Activated CD4-positive, alpha-beta memory T cell treated with anti-CD3 and anti-CD28 coated beads for 36 hours (primary cell): ENCODE results near the gene DEGS1. TPM values are rescaled to one million over a fixed set of nuclear protein-coding genes. Genes with fewer than 3 reads are reported as not detected.

Experiments
- CTCF ChIA-PET: fragments of 350-600 bp; sonication (Branson Sonifier 250); formaldehyde crosslinking; loops from one replicate; lab custom pipeline; 2021; ENCODE audit warnings: antibody characterized with exemption, inconsistent platforms; lab: Charles Lee
- POLR2A ChIA-PET: fragments of 350-600 bp; sonication (Branson Sonifier 250); formaldehyde crosslinking; loops from one replicate; lab custom pipeline; 2021; ENCODE audit warnings: antibody characterized with exemption; lab: Charles Lee
- DNase-seq: peaks from one replicate; pipeline ENCODE4 v3.0.0-alpha.2; 2020
- H3K27ac Mint-ChIP-seq: one replicate; pipeline ENCODE4 v1.8.0; 2021; ENCODE audit warnings: mixed read lengths
- H3K27me3 Mint-ChIP-seq: one replicate; pipeline ENCODE4 v1.8.0; 2021; ENCODE audit warnings: mixed read lengths
- H3K36me3 Mint-ChIP-seq: one replicate; pipeline ENCODE4 v1.8.0; 2021; ENCODE audit warnings: mixed read lengths
- H3K4me1 Mint-ChIP-seq: one replicate; pipeline ENCODE4 v1.8.0; 2021; ENCODE audit warnings: low read depth, mixed read lengths
- H3K4me3 Mint-ChIP-seq: one replicate; pipeline ENCODE4 v1.8.0; 2021; ENCODE audit warnings: mild to moderate bottlenecking, mixed read lengths
- H3K9me3 Mint-ChIP-seq: one replicate; pipeline ENCODE4 v1.8.0; 2021; ENCODE audit warnings: mixed read lengths
- intact Hi-C: fragments of 100-400 bp; cut with micrococcal nuclease; formaldehyde crosslinking; loops from one replicate; pipeline ENCODE4 v1.15.1; 2023
- total RNA-seq, 2 experiments: library from RNA; stranded (reverse); gene quantifications; one replicate each; pipeline ENCODE4 v1.2.3, GENCODE V29; 2021

DEGS1 gene
- total RNA-seq, 2 experiments from 2014 or later = 27.9 to 28.4 TPM

DNA sequence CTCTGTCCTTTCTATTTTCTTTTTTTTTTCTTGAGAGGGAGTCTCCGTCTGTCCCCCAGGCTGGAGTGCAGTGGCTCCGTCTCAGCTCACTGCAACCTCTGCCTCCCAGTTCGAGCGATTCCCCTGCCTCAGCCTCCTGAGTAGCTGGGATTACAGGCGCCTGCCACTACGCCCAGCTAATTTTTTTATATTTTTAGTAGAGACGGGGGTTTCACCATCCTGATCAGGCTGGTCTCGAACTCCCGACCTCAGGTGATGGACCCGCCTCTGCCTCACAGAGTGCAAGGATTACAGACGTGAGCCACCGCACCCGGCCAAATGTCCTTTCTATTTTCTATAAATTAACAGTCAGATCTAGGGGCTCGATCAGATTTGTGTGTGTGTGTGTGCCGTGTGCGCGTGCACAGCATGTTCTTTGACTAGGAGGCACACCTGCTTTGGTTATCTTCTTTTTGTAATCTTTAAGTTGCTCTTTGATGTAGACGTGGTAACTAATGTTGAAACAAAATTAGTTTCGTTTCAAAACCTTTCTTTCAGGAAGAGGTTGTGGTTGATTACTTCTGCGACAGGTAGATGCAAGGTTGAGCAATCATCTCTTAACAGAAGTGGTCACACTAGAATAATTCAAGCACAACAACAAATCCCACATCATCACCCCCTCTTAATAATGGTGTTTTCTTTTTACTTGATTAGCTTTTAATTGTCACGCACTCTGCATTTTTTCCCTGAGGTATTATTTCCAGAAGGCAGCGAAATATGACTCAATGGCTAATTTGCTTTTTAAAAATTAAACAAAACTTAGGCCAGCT lies 779 bp upstream of the DEGS1 start:
- POLR2A ChIA-PET = interaction anchor here (0.8 to 3.6 kb wide), 7 partner anchors 11 to 338 kb away, joined by 3 to 27 read pairs (median 3); no protein-coding TSS in a partner anchor
- CTCF ChIA-PET = interaction anchor here (0.6 to 1.2 kb wide), 4 partner anchors 12 to 151 kb away, joined by 3 to 6 read pairs (median 3); no protein-coding TSS in a partner anchor
- peak overlapping the region; percentile 90 for H3K27ac Mint-ChIP-seq
- no peaks in the 10 kb centered on the region for H3K9me3 Mint-ChIP-seq
- peaks cover 6% of the 10 kb centered on the region for H3K36me3 Mint-ChIP-seq
- H3K4me1 Mint-ChIP-seq = peaks cover 42% of the 10 kb centered on the region
- peak overlapping the region; percentile 81 for H3K4me3 Mint-ChIP-seq
- intact Hi-C loops = loop anchor here (1.0 to 5.0 kb wide), 10 partner anchors 10 to 350 kb away; partner anchors contain the start of genes FBXO28, TP53BP2 and WDR26
- H3K27me3 Mint-ChIP-seq = no peaks in the 10 kb centered on the region
- peak; percentile 69 for DNase-seq

DNA sequence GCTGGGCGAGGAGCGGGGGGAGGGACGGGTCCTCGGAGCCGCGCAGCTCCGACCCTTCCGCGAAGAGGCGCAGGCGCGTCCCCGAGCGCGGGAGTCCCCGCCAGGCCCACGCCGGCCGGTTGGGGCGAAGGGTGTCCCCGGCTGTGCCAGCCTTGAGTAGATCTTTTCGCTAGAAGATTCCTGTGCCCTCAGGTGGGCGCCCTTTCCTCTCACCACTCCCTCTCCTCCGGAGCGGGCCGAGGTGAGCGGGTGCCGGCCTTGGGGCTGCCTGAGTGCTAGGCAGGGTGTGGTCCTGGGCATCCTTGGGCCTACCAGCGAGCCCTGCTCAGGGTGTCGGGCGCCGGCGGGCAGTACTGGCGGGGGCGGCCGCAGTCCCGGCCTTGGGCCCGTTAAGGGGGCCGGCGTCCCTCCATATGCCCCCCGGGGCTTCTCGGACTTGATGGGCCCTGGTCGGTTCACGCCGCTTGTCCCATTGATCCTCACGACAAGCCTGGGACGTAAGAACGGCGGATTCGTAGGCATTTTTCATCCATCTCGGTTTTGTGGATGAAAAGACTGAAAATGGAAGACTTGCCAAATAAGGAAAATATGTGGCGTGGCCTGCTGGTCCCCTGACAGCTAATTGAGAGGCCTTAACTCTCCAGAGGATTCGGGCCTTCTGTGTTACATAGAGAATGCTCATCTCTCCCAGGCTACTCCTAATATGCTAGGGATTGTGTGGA lies 712 bp downstream of the DEGS1 start:
- Mint-ChIP-seq H3K4me3 (peak overlapping the region; percentile 77), H3K27ac (peak overlapping the region; percentile 87), H3K9me3 (no peaks in the 10 kb centered on the region), H3K27me3 (no peaks in the 10 kb centered on the region), H3K4me1 (peaks cover 51% of the 10 kb centered on the region), H3K36me3 (peaks cover 11% of the 10 kb centered on the region)
- ChIA-PET POLR2A (interaction anchor here (2.7 to 3.6 kb wide), 2 partner anchors 9 to 14 kb away, joined by 21 to 27 read pairs; no protein-coding TSS in a partner anchor), CTCF (interaction anchor here (1.4 kb wide), 1 partner anchor 9 kb away, joined by 3 read pairs; no protein-coding TSS in a partner anchor)
- intact Hi-C loops = loop anchor here (2.0 to 5.0 kb wide), 6 partner anchors 149 to 351 kb away; partner anchors contain the start of genes TP53BP2 and WDR26
- DNase-seq = peak; percentile 74

DNA sequence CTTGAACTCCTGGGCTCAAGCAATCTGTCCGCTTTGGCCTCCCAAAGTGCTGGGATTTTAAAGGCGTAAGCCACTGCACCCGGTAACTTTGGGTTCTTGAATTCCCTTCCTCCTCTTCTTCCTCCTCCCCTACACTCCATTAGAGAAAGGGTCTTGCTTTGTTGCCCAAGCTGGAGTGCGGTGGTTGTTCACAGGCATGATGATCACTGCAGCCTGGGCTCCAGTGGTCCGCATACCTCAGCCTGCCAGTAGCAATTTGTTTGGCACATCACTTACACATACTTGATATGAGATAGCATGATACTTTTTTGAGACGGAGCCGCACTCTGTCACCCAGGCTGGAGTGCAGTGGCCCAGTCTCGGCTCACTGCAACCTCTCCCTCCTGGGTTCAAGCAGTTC lies 2.2 kb downstream of the DEGS1 start:
- CTCF ChIA-PET = no interaction called here
- POLR2A ChIA-PET = no interaction called here
- no peaks in the 10 kb centered on the region for H3K27me3 Mint-ChIP-seq
- peaks cover 20% of the 10 kb centered on the region for H3K36me3 Mint-ChIP-seq
- peaks cover 61% of the 10 kb centered on the region for H3K4me1 Mint-ChIP-seq
- peak overlapping the region; percentile 77 for H3K4me3 Mint-ChIP-seq
- intact Hi-C loops = no loop called here
- peak overlapping the region; percentile 12 for H3K27ac Mint-ChIP-seq
- no peaks in the 10 kb centered on the region for H3K9me3 Mint-ChIP-seq
- DNase-seq = no peak

DNA sequence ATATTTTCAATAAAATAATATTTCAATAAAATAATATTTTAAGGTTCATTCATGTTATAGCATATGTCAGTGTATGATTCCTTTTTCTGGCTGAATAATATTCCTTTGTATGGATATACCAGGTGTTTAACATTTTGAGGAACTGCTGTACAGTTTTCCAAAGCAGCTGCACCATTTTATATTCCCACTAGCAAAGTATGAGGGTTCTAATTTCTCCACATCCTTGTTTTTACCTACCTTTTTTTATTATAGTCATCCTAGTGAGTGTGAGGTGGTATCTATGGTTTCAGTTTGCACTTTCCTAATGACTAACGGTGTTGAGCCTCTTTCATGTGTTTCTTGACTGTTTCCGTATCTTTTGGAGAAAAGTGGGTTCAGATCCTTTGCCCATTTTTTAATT lies 5.2 kb downstream of the DEGS1 start:
- POLR2A ChIA-PET = interaction anchor here (1.7 kb wide), 1 partner anchor 19 kb away, joined by 5 read pairs; no protein-coding TSS in a partner anchor
- peaks cover 25% of the 10 kb centered on the region for H3K36me3 Mint-ChIP-seq
- H3K27me3 Mint-ChIP-seq = no peaks in the 10 kb centered on the region
- DNase-seq = no peak
- peak overlapping the region; percentile 35 for H3K27ac Mint-ChIP-seq
- H3K4me3 Mint-ChIP-seq = peak overlapping the region; percentile 10
- intact Hi-C loops = loop anchor here (1.0 kb wide), 1 partner anchor 19 kb away; no protein-coding TSS in a partner anchor
- CTCF ChIA-PET = no interaction called here
- H3K4me1 Mint-ChIP-seq = peaks cover 55% of the 10 kb centered on the region
- H3K9me3 Mint-ChIP-seq = no peaks in the 10 kb centered on the region

DNA sequence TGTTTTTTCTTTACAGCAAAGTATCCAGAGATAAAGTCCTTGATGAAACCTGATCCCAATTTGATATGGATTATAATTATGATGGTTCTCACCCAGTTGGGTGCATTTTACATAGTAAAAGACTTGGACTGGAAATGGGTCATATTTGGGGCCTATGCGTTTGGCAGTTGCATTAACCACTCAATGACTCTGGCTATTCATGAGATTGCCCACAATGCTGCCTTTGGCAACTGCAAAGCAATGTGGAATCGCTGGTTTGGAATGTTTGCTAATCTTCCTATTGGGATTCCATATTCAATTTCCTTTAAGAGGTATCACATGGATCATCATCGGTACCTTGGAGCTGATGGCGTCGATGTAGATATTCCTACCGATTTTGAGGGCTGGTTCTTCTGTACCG lies 6.5 kb downstream of the DEGS1 start:
- DNase-seq = no peak
- CTCF ChIA-PET = interaction anchor here (0.7 kb wide), 1 partner anchor 15 kb away, joined by 3 read pairs; no protein-coding TSS in a partner anchor
- Mint-ChIP-seq H3K27ac (no peak overlapping the region), H3K4me1 (peaks cover 54% of the 10 kb centered on the region), H3K4me3 (no peak overlapping the region), H3K9me3 (no peaks in the 10 kb centered on the region), H3K27me3 (no peaks in the 10 kb centered on the region), H3K36me3 (peaks cover 35% of the 10 kb centered on the region)
- intact Hi-C loops = no loop called here
- POLR2A ChIA-PET = no interaction called here

DNA sequence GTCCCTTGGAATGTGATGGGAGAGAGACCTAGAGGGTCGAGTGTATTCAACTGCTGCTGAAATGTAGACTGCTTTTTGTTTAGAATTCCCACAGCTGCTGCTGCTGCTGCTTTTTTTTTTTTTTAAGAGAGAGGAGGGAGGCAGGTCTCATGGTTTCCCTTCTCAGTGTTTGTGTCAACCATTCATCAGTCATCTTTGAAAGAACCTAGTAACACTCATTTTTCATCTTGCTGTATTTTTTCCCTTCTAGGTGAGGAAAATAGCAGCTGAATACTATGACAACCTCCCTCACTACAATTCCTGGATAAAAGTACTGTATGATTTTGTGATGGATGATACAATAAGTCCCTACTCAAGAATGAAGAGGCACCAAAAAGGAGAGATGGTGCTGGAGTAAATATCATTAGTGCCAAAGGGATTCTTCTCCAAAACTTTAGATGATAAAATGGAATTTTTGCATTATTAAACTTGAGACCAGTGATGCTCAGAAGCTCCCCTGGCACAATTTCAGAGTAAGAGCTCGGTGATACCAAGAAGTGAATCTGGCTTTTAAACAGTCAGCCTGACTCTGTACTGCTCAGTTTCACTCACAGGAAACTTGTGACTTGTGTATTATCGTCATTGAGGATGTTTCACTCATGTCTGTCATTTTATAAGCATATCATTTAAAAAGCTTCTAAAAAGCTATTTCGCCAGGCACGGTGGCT lies 9.2 kb downstream of the DEGS1 start:
- POLR2A ChIA-PET = interaction anchor here (0.6 to 2.3 kb wide), 9 partner anchors 10 to 359 kb away, joined by 3 to 27 read pairs (median 3); partner anchors contain the start of genes DEGS1, TP53BP2 and WDR26
- peaks cover 33% of the 10 kb centered on the region for H3K36me3 Mint-ChIP-seq
- no peaks in the 10 kb centered on the region for H3K27me3 Mint-ChIP-seq
- CTCF ChIA-PET = interaction anchor here (0.7 to 1.7 kb wide), 7 partner anchors 8 to 141 kb away, joined by 3 to 16 read pairs (median 4); no protein-coding TSS in a partner anchor
- H3K27ac Mint-ChIP-seq = peak overlapping the region; percentile 92
- peak; percentile 39 for DNase-seq
- no peak overlapping the region for H3K4me3 Mint-ChIP-seq
- intact Hi-C loops = loop anchor here (1.0 to 5.0 kb wide), 3 partner anchors 10 to 75 kb away; no protein-coding TSS in a partner anchor
- H3K9me3 Mint-ChIP-seq = no peaks in the 10 kb centered on the region
- H3K4me1 Mint-ChIP-seq = peaks cover 37% of the 10 kb centered on the region

DNA sequence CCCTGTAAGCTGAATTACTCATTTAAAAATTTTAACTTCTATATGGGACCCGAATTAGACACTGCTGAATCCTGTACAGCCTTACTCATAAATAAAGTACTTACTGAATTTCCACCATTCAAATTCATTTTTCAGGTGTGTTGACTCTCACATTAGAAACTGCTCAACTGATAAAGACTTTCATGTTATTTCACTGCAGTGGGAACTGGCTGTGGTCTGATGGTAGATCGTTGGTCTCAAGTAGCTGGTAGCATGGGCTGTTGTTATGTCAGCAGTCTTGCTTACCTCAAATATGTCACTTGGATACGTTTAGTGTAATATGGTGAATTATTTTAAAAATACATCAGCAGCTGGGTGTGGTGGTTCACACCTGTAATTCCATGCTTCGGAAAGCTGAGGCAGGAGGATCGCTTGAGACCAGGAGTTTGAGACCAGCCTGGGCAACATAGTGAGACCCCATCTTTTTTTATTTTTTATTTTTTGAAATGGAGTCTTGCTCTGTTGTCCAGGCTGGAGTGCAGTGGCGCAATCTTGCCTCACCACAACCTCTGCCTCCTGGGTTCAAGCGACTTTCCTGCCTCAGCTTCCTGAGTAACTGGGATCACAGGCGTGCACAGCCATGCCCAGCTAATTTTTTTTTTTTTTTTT lies 10.4 kb downstream of the DEGS1 start:
- intact Hi-C loops = loop anchor here (5.0 kb wide), 1 partner anchor 74 kb away; no protein-coding TSS in a partner anchor
- Mint-ChIP-seq H3K27me3 (no peaks in the 10 kb centered on the region), H3K4me1 (peaks cover 31% of the 10 kb centered on the region), H3K36me3 (peaks cover 31% of the 10 kb centered on the region), H3K4me3 (no peak overlapping the region), H3K27ac (peak overlapping the region; percentile 40), H3K9me3 (no peaks in the 10 kb centered on the region)
- DNase-seq = peak; percentile 39
- ChIA-PET CTCF (interaction anchor here (0.8 to 1.7 kb wide), 6 partner anchors 9 to 77 kb away, joined by 3 to 16 read pairs (median 4); partner anchors contain the start of gene DEGS1), POLR2A (interaction anchor here (0.7 to 2.3 kb wide), 6 partner anchors 11 to 348 kb away, joined by 3 to 27 read pairs (median 5); partner anchors contain the start of genes DEGS1 and TP53BP2)

DNA sequence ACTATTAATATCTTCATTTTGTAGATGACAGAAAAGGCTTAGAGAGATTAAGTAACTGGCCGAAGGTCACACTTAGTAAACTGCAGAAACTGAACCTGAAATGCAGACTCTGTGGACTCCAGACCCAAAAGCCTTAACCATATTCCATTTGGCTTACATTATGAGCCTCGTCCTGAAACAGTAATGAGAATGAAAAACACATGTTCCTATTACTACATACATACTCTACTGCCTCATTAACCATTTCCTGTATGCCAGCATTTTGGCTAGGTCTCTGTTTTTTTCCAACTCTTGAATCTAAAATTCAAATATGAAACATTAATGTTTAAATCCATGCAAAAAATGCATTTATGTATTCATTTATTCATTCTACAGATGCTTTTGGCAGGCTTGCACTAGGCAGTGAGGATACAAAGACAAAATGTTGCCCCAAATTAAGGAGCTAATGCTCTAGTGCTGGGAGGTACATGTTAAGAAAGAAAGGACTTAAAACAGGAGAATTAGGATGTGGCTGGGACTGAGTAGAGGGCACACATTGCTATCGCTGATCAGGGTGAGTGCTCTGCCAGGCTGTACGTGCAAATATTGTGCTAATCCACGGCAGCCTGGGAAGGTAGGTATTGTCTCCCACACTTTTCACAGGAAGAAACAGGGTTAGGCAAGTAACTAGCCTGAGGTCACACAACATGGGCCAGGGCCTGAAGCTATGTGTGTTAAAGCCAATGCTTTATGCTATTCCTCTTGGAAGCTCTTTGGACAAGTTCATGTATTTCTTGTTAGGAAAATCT lies 14.0 kb downstream of the DEGS1 start:
- no peak for DNase-seq
- H3K36me3 Mint-ChIP-seq = peaks cover 16% of the 10 kb centered on the region
- no peaks in the 10 kb centered on the region for H3K27me3 Mint-ChIP-seq
- H3K9me3 Mint-ChIP-seq = no peaks in the 10 kb centered on the region
- ChIA-PET POLR2A (interaction anchor here (0.6 to 1.3 kb wide), 2 partner anchors 14 to 28 kb away, joined by 3 read pairs; partner anchors contain the start of gene DEGS1), CTCF (no interaction called here)
- no peak overlapping the region for H3K4me3 Mint-ChIP-seq
- no peak overlapping the region for H3K27ac Mint-ChIP-seq
- peaks cover 15% of the 10 kb centered on the region for H3K4me1 Mint-ChIP-seq
- intact Hi-C loops = no loop called here

DNA sequence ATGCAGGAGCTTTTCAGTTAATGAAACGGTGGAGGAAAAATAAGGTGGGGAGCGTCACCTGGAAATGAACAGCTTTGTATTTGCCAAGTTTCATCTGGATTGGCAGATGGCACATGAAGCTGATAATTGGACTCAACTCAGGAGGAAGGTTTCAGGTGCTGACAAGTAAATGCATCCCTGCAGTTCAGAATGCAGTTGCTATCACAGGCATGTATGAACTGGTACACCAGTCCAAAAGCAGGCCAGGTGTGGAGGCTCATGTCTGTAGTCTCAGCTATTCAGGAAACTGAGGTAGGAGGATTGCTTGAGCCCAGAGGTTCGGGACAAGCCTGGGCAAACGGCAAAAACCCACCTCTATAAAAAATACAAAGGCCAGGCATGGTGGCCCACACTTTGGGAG lies 15.5 kb downstream of the DEGS1 start:
- POLR2A ChIA-PET = no interaction called here
- CTCF ChIA-PET = no interaction called here
- H3K36me3 Mint-ChIP-seq = peaks cover 12% of the 10 kb centered on the region
- no peak overlapping the region for H3K27ac Mint-ChIP-seq
- intact Hi-C loops = no loop called here
- H3K9me3 Mint-ChIP-seq = no peaks in the 10 kb centered on the region
- no peaks in the 10 kb centered on the region for H3K27me3 Mint-ChIP-seq
- no peak for DNase-seq
- H3K4me1 Mint-ChIP-seq = peaks cover 6% of the 10 kb centered on the region
- no peak overlapping the region for H3K4me3 Mint-ChIP-seq

DNA sequence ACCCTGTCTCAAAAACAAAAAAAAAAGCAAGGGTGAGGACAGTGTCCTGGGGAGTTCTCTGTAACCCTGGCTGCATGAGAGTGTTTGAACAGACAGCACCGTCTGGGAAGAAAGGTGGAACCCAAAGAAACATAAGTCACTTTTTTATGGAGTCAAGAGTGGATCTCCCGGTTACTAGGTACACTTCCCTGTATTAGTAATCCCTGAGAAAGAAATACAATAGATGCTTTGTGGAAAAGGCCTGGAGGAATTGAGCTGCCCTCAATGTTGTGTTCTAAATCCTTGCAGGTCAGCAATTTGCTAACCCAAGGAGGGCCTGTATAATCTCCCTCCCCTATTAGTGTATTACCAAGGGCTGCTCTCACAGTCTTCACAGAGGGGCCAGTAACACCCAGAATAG lies 16.6 kb downstream of the DEGS1 start:
- H3K4me3 Mint-ChIP-seq = no peak overlapping the region
- peaks cover 6% of the 10 kb centered on the region for H3K4me1 Mint-ChIP-seq
- ChIA-PET POLR2A (no interaction called here), CTCF (no interaction called here)
- no peak for DNase-seq
- H3K27me3 Mint-ChIP-seq = no peaks in the 10 kb centered on the region
- intact Hi-C loops = no loop called here
- no peaks in the 10 kb centered on the region for H3K9me3 Mint-ChIP-seq
- no peak overlapping the region for H3K27ac Mint-ChIP-seq
- peaks cover 3% of the 10 kb centered on the region for H3K36me3 Mint-ChIP-seq
